Measurements from ENCODE around the gene HPSE2. TPM values are rescaled to one million over a fixed set of nuclear protein-coding genes. Genes with fewer than 3 reads are reported as not detected.

Gene HPSE2
- total RNA-seq, 2 experiments from 2014 or later = not detected

- no peaks in the 10 kb centered on the region for H3K9me3 Mint-ChIP-seq (ENCODE audit: low read depth)
- no peak overlapping the region for H3K4me3 Mint-ChIP-seq
- CTCF ChIA-PET = interaction anchor here (0.6 to 2.4 kb wide), 2 partner anchors 200 to 238 kb away, joined by 4 to 16 read pairs; no protein-coding TSS in a partner anchor
- no peak for ATAC-seq
- H3K27me3 Mint-ChIP-seq = peaks cover 22% of the 10 kb centered on the region
- intact Hi-C loops (cut with DNase I, micrococcal nuclease) = loop anchor here in 1 of 2 experiments (2.0 to 10.0 kb wide), 3 partner anchors 242 to 578 kb away; partner anchors contain the start of gene LOXL4
- no peak for DNase-seq
- H3K36me3 Mint-ChIP-seq (ENCODE audit: low read depth) = peaks cover 2% of the 10 kb centered on the region
- POLR2A ChIA-PET = no interaction called here
- no peak overlapping the region for H3K27ac Mint-ChIP-seq
- no peaks in the 10 kb centered on the region for H3K4me1 Mint-ChIP-seq
Observed at GRCh38 chr10:98667081-98667480, 568.6 kb downstream of the HPSE2 start.

- intact Hi-C loops (cut with DNase I, micrococcal nuclease) = loop anchor here in 1 of 2 experiments (2.0 to 10.0 kb wide), 3 partner anchors 241 to 579 kb away; partner anchors contain the start of gene LOXL4
- ChIA-PET CTCF (interaction anchor here (2.4 kb wide), 1 partner anchor 199 kb away, joined by 16 read pairs; no protein-coding TSS in a partner anchor), POLR2A (no interaction called here)
- no peak overlapping the region for H3K27ac Mint-ChIP-seq
- no peaks in the 10 kb centered on the region for H3K4me1 Mint-ChIP-seq
- peaks cover 2% of the 10 kb centered on the region for H3K36me3 Mint-ChIP-seq (ENCODE audit: low read depth)
- ATAC-seq (no peak), DNase-seq (no peak)
- H3K27me3 Mint-ChIP-seq = peaks cover 22% of the 10 kb centered on the region
- no peaks in the 10 kb centered on the region for H3K9me3 Mint-ChIP-seq (ENCODE audit: low read depth)
- H3K4me3 Mint-ChIP-seq = no peak overlapping the region
Observed at GRCh38 chr10:98666276-98666675, 569.4 kb downstream of the HPSE2 start.

DNA sequence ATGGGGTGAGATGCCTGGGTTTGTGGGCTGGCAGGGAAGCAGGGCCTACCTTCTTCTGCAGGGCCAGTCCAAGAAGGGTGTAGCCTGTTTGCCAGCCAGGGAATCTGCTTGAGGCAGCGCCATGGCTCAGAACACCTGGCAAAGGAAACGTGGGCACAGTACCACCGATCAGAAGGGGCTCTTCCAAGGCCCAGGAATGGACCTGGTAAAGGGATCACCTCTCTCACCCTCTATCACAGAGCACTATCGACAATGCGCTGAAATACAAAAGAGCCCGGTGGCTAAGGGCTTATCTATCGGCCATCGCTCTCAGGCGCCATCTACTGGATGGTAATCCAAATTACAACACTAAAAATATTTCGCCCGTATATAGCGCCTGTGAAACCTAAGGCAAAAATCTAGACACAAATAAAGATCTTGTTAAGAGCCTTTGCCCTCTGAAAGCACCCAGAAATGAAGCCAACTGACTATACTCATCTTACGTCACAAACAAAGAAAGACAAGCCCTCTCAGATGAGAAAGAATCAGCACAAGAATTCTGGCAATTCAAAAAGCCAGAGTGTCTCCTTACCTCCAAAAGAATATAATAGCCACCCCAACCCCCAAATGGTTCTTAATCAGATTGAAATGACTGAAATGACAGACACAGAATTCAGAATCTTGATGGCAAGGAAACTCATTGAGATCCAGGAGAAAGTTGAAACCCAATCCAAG, 571.2 kb downstream of the HPSE2 start:
- ChIA-PET POLR2A (no interaction called here), CTCF (interaction anchor here (2.4 kb wide), 1 partner anchor 197 kb away, joined by 16 read pairs; no protein-coding TSS in a partner anchor)
- no peaks in the 10 kb centered on the region for H3K4me1 Mint-ChIP-seq
- peaks cover 25% of the 10 kb centered on the region for H3K27me3 Mint-ChIP-seq
- no peak overlapping the region for H3K4me3 Mint-ChIP-seq
- intact Hi-C loops (cut with DNase I, micrococcal nuclease) = loop anchor here (1.0 to 10.0 kb wide), 4 partner anchors 197 to 747 kb away; partner anchors contain the start of gene LOXL4 (in 1 of the 2)
- peak; percentile 70 for ATAC-seq
- no peak overlapping the region for H3K27ac Mint-ChIP-seq
- peaks cover 2% of the 10 kb centered on the region for H3K36me3 Mint-ChIP-seq (ENCODE audit: low read depth)
- peak; percentile 49 for DNase-seq
- H3K9me3 Mint-ChIP-seq (ENCODE audit: low read depth) = no peaks in the 10 kb centered on the region

DNA sequence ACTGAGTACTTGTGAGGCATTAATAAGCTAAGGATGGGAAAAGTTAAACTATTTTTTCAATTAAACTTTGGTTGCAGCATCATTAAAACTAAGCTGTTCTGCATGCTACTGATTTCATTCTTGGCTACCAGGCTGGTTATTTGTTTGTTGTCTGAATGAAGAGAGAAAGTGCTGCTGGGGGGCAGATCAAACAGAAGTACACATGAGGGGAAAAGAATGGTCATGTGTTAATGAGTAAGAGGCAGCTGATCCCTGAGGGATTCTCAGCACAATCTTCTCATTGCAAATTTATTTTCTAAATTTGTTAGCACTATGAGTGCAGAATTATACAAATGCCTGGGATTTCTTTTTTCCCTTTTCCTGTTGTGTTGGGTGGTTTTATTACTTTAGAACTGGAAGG, 575.7 kb downstream of the HPSE2 start:
- no peak overlapping the region for H3K27ac Mint-ChIP-seq
- ATAC-seq (no peak), DNase-seq (no peak)
- H3K36me3 Mint-ChIP-seq (ENCODE audit: low read depth) = no peaks in the 10 kb centered on the region
- CTCF ChIA-PET = interaction anchor here (0.9 kb wide), 1 partner anchor 193 kb away, joined by 3 read pairs; no protein-coding TSS in a partner anchor
- POLR2A ChIA-PET = no interaction called here
- intact Hi-C loops (cut with DNase I, micrococcal nuclease) = loop anchor here in 1 of 2 experiments (5.0 to 10.0 kb wide), 3 partner anchors 395 to 743 kb away; partner anchors contain the start of gene LOXL4
- H3K27me3 Mint-ChIP-seq = peaks cover 11% of the 10 kb centered on the region
- H3K4me3 Mint-ChIP-seq = no peak overlapping the region
- no peaks in the 10 kb centered on the region for H3K4me1 Mint-ChIP-seq
- no peaks in the 10 kb centered on the region for H3K9me3 Mint-ChIP-seq (ENCODE audit: low read depth)

DNA sequence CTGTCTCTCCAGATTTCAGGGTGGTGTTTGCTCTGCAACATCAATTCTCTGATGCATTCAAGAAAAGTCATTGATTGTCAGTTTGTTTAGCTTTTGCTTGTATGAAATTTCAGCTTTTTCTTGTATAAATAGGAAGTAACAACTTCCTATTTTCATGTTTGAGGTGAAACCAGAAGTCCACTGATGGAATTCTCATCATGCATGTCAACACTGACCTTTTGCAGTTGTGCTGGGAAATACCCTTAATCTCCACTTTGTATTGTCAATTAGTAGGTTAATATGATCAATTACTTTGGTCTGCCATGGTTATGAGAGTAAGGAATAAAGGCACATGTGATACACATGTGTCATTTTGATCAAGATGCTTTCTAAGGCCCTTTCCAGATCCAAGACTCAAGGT, 580.2 kb downstream of the HPSE2 start:
- no peak for DNase-seq
- Mint-ChIP-seq H3K9me3 (ENCODE audit: low read depth) (no peaks in the 10 kb centered on the region), H3K27me3 (peaks cover 10% of the 10 kb centered on the region), H3K4me1 (no peaks in the 10 kb centered on the region), H3K36me3 (ENCODE audit: low read depth) (no peaks in the 10 kb centered on the region), H3K4me3 (no peak overlapping the region), H3K27ac (no peak overlapping the region)
- ChIA-PET CTCF (no interaction called here), POLR2A (no interaction called here)
- intact Hi-C loops (cut with DNase I, micrococcal nuclease) = no loop called here
- no peak for ATAC-seq

DNA sequence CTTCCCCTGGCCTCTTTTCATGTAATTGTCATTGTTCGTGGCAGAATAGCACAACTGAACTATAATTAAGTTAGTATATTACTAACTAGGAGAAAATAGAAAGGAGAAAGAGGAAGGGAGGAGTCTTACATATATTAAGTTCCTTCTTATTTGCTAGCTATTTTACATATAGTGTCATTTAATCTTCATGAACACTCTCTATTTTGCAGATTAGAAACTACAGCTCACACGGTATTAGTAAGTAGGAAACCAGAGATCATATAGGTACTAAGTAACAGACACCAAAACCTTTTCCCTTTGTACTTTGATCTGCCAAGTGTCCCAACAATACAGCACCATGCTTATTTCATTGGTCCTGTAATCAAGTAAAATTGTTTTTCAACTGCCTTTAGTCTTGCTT, 586.5 kb downstream of the HPSE2 start:
- ChIA-PET POLR2A (no interaction called here), CTCF (no interaction called here)
- Mint-ChIP-seq H3K4me1 (no peaks in the 10 kb centered on the region), H3K4me3 (no peak overlapping the region), H3K9me3 (ENCODE audit: low read depth) (no peaks in the 10 kb centered on the region), H3K27me3 (peaks cover 22% of the 10 kb centered on the region), H3K27ac (no peak overlapping the region), H3K36me3 (ENCODE audit: low read depth) (no peaks in the 10 kb centered on the region)
- intact Hi-C loops (cut with DNase I, micrococcal nuclease) = no loop called here
- ATAC-seq (no peak), DNase-seq (no peak)

GRCh38 chr10:98646998-98647917, 588.4 kb downstream of the HPSE2 start:
- peaks cover 21% of the 10 kb centered on the region for H3K27me3 Mint-ChIP-seq
- no peak overlapping the region for H3K27ac Mint-ChIP-seq
- DNase-seq (no peak), ATAC-seq (no peak)
- H3K9me3 Mint-ChIP-seq (ENCODE audit: low read depth) = no peaks in the 10 kb centered on the region
- intact Hi-C loops (cut with DNase I, micrococcal nuclease) = no loop called here
- ChIA-PET POLR2A (no interaction called here), CTCF (no interaction called here)
- H3K4me3 Mint-ChIP-seq = no peak overlapping the region
- H3K36me3 Mint-ChIP-seq (ENCODE audit: low read depth) = no peaks in the 10 kb centered on the region
- no peaks in the 10 kb centered on the region for H3K4me1 Mint-ChIP-seq

- Mint-ChIP-seq H3K27ac (no peak overlapping the region), H3K27me3 (peaks cover 21% of the 10 kb centered on the region), H3K4me1 (no peaks in the 10 kb centered on the region), H3K36me3 (ENCODE audit: low read depth) (no peaks in the 10 kb centered on the region), H3K9me3 (ENCODE audit: low read depth) (no peaks in the 10 kb centered on the region), H3K4me3 (no peak overlapping the region)
- DNase-seq = no peak
- intact Hi-C loops (cut with DNase I, micrococcal nuclease) = no loop called here
- ChIA-PET CTCF (no interaction called here), POLR2A (no interaction called here)
- no peak for ATAC-seq
Observed at GRCh38 chr10:98644466-98644865, 591.2 kb downstream of the HPSE2 start.

DNA sequence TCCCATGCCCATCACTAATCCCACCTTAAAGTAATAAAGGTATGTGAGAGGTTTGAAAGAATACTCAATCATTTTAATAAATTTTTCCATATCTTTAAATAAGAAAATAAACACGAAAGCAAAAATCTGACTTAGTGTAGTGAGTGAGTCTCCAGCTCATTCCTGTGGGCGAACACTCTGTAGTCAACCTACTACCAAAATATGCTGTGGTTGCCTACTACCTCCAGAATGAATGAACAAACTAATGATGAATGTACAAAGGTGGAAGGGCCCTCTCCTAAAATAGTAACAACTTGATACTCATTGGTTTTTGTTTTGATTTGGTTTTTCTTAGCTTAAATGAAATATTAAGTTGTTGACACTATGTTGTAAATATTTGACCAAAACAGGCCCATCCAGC, 593.4 kb downstream of the HPSE2 start:
- CTCF ChIA-PET = no interaction called here
- no peak for DNase-seq
- no peak overlapping the region for H3K4me3 Mint-ChIP-seq
- ATAC-seq = no peak
- POLR2A ChIA-PET = no interaction called here
- intact Hi-C loops (cut with DNase I, micrococcal nuclease) = no loop called here
- no peaks in the 10 kb centered on the region for H3K36me3 Mint-ChIP-seq (ENCODE audit: low read depth)
- peaks cover 19% of the 10 kb centered on the region for H3K27me3 Mint-ChIP-seq
- H3K9me3 Mint-ChIP-seq (ENCODE audit: low read depth) = no peaks in the 10 kb centered on the region
- no peak overlapping the region for H3K27ac Mint-ChIP-seq
- no peaks in the 10 kb centered on the region for H3K4me1 Mint-ChIP-seq

GRCh38 chr10:98638920-98639319, 596.7 kb downstream of the HPSE2 start:
- no peak overlapping the region for H3K27ac Mint-ChIP-seq
- intact Hi-C loops (cut with DNase I, micrococcal nuclease) = no loop called here
- H3K4me3 Mint-ChIP-seq = no peak overlapping the region
- ChIA-PET POLR2A (no interaction called here), CTCF (no interaction called here)
- no peaks in the 10 kb centered on the region for H3K4me1 Mint-ChIP-seq
- no peaks in the 10 kb centered on the region for H3K9me3 Mint-ChIP-seq (ENCODE audit: low read depth)
- DNase-seq (no peak), ATAC-seq (no peak)
- no peaks in the 10 kb centered on the region for H3K36me3 Mint-ChIP-seq (ENCODE audit: low read depth)
- H3K27me3 Mint-ChIP-seq = peaks cover 9% of the 10 kb centered on the region

DNA sequence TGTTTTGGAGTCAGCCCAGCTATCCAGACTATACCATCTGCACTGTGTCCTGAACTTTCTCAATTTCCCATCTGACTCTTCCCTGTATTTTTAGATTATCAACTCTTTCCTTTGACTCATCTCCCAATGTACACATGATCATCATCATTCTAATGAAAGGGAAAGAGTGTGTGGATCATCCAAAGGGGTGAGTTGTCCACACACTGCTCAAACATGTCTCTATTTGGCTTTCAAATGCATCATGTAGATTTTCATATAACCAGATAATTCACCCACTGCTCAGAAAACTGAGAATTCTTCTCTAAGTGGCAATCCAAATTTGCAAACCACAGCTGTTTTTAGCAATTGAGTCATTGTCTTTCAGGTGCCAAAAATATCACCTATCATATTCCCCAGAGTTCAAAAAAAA, 598.7 kb downstream of the HPSE2 start:
- ChIA-PET POLR2A (no interaction called here), CTCF (no interaction called here)
- intact Hi-C loops (cut with DNase I, micrococcal nuclease) = no loop called here
- ATAC-seq (no peak), DNase-seq (no peak)
- H3K9me3 Mint-ChIP-seq (ENCODE audit: low read depth) = no peaks in the 10 kb centered on the region
- no peaks in the 10 kb centered on the region for H3K4me1 Mint-ChIP-seq
- peaks cover 11% of the 10 kb centered on the region for H3K27me3 Mint-ChIP-seq
- H3K27ac Mint-ChIP-seq = no peak overlapping the region
- no peaks in the 10 kb centered on the region for H3K36me3 Mint-ChIP-seq (ENCODE audit: low read depth)
- H3K4me3 Mint-ChIP-seq = no peak overlapping the region
